KOPT-K1 (cell line): ENCODE results near the gene RAC2.

Experiments used
- H3K27ac ChIP-seq: fragments of 200-600 bp; sonication (generic); 2 replicates; pipeline ENCODE4 v1.5.1; 2016; ENCODE audit warnings: antibody characterized with exemption, mild to moderate bottlenecking, low read depth, low read length; ENCODE audit not compliant: poor library complexity, severe bottlenecking
- H3K36me3 ChIP-seq: fragments of 200-600 bp; sonication (generic); 2 replicates; pipeline ENCODE4 v1.5.1; 2017; ENCODE audit warnings: antibody characterized with exemption, mild to moderate bottlenecking, low read length, moderate library complexity; ENCODE audit not compliant: insufficient read depth
- H3K9me3 ChIP-seq: fragments of 200-600 bp; sonication (generic); 2 replicates; pipeline ENCODE4 v1.5.1; 2017; ENCODE audit warnings: antibody characterized with exemption, low read length, mild to moderate bottlenecking; ENCODE audit not compliant: insufficient read depth, poor library complexity, severe bottlenecking

The RAC2 gene

DNA sequence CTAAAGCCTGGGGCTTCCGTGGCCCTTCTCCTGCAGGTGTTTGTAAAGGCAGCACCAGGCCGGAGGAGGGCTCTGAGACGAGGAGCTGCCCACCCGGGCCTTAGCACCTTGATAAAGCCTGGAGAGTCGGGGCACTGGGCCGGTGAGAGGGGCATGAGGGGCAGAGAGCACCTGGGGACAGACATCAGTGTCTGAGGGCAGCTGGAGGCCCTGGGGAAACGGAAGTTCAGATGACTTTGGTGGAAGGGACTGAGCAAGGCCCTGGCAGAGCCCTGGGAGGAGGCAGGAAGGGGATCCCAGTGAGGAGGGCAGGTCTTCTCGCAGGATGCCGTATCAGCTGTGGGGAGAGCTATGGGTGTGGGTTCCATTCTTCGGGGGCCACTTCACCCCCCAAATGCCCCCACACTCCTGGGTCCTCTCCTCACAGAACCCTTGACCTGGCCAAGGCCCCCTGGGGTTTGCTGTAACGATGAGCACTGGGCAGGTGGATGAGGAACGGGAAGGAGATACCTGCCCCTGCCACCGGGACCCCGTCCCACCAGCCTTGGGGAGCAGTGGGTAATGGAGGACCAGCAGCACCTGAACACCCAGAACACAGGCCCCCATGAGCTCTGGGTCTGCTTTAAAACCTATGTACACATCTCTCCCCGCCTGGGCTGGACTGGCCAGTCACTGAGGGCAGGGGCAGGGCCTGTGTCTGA lies 63.4 kb downstream of the RAC2 start:
- H3K36me3 ChIP-seq: no peaks in the 10 kb centered on the region
- H3K9me3 ChIP-seq: no peaks in the 10 kb centered on the region

DNA sequence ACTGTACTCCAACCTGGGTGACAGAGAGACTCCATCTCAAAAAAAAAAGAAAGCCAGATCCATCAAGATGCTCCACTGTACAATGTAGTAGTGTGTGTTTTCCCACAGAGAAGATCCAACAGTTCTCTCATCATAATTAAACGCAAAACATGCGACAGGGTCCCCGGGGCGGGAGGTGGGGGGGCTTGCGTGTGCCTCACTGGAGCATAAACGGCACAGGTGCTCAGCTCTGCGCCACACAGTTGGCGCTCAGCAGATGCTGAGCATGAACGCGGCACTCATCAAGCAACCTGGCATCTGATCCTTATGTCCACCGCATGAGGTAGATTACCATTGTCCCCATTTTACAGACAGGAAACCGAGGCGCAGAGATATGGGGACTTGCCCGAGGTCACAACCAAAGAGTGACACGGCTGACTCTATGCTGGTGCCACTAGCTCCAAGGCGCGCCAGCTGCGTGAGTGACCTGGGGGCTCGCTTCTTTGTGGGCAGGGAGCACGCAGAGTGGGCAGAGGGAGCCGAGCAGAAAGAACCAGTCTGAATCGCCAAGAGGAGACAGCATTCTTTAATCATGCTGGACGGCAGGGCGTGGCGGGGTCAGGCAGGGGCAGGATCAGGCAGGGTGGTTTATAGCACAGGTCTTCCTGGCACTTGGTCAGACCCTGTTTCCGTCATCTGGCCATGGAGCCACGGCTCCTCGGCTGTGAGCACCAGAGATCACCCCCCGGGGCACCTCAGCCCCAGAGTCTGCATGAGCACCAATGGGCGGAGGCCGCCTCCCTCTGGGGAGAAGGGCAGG lies 64.2 kb downstream of the RAC2 start:
- no peaks in the 10 kb centered on the region for H3K9me3 ChIP-seq
- H3K27ac ChIP-seq: no peak overlapping the region
- H3K36me3 ChIP-seq: no peaks in the 10 kb centered on the region

More for the DNA sequence above, 63.4 kb downstream of the RAC2 start:
- H3K27ac ChIP-seq: no peak overlapping the region

DNA sequence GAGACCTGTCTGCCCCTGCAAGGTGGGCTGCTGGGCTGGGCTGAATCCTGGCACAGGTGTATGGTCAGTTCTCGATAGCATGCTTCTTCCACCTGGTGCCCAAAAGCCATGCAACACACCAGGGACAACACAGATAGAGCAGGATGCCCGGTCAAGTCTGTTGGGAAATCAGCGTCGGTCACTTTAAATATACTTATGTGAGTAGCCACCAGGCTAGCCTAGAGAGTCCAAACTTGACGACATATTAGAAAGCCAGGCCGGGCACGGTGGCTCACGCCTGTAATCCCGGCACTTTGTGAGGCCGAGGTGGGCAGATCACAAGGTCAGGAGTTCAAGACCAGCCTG lies 65.0 kb downstream of the RAC2 start:
- no peaks in the 10 kb centered on the region for H3K9me3 ChIP-seq
- no peak overlapping the region for H3K27ac ChIP-seq
- no peaks in the 10 kb centered on the region for H3K36me3 ChIP-seq

DNA sequence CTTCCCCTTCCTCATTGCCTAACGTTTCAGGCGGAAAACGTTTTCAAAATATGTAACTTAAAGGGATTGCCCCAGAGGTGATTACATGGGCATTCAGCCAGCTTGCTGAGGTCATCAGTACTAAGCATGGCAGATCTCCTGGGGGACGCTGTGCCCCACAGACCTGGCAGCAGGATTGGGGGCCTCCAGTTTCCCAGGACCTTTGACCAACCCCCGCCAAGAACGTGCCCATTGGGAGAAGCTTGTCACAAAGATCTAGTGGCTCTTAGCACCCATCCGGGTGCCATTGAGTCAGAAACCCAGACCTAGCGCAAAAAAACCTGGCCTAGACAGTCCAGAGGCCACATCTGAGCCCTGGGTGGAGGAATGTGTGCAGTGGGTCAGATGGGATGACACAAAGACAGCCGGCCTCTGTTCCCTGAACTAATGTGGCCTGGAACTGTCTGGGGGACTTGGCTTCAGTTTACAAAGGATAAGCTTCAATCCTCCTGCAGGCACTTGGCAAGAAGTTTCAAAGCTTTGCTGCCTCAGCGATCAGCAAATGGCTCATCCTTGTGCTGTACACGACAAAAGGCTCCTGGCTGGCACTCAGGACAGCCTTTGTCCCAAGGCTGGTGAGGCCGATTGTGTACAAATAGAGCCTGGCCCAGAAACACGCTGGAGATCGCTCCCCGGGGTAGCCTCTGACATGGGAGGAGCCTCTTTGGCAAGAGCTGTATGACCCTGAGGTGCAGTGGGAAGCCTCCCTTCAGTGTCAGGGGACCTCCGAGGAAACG lies 65.5 kb downstream of the RAC2 start:
- Histone ChIP-seq H3K27ac (no peak overlapping the region), H3K9me3 (no peaks in the 10 kb centered on the region)

DNA sequence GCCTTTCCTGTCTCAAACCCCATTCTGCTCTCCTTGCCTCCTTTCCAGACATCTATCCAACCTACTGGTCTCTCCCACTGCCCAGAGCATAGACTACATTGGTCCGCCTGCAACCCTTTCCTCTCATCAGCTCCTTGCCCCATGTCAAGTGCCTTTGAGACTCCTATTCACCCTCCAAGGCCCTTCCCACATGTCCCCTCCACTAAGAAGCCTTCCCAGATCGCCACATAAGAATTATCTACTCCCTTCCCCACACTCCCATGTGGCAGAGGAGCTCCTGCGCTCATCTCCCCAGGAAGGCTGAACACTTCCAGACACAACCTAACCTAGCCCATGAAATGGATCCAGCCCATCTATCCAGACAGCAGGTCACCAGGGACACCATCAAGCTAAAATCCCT lies 66.3 kb downstream of the RAC2 start:
- no peaks in the 10 kb centered on the region for H3K36me3 ChIP-seq
- no peaks in the 10 kb centered on the region for H3K9me3 ChIP-seq
- H3K27ac ChIP-seq: no peak overlapping the region

More for the DNA sequence above, 65.5 kb downstream of the RAC2 start:
- H3K36me3 ChIP-seq: no peaks in the 10 kb centered on the region

DNA sequence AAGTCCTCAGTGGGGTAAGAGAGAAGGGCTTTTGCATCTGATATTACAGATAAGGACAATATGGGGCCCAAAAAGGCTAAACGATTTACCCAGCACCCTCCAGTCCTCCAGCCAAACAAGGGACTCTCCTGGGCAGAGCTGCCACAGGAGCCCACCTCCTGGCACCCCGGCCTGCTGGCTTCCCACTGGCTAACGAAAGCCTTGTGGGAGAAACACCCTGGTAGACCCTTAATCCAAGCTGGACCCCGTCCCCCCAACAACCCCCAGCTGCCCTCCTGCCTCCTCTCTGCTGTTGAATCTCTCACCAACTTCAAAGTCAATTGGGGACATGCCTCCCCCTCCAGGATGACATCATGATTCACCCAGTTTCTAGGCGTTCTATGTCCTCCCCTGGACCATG lies 66.8 kb downstream of the RAC2 start:
- no peaks in the 10 kb centered on the region for H3K36me3 ChIP-seq
- no peak overlapping the region for H3K27ac ChIP-seq
- no peaks in the 10 kb centered on the region for H3K9me3 ChIP-seq

DNA sequence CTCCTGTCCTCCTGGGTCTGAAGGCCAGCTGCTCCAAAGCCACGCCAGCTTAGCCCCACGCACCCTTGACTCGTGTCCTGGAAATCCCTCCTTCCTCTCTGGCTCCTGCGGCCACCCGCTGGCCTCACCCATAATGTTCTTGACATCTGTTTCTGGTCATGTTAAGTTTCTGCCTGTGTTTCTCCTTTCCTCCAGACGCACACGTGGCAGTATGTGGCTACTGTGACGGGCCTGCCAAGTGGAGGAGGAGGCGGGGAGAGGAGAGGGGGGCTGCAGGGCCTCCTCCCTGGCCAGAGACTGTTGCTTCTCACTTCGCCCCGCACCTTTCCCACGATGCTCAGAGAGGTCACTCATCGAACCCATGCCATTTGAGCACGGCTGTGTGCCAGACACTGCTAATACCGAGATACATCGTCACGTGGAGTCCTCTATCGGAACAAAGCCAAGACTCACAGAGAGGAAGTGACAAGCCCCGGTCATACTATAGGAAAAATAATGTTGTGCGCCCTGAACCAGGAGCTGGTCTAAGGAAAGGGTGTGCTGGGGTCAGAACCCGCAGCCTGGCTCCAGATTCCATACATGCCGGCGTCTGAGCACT lies 67.5 kb downstream of the RAC2 start:
- Histone ChIP-seq H3K36me3 (no peaks in the 10 kb centered on the region), H3K9me3 (no peaks in the 10 kb centered on the region), H3K27ac (no peak overlapping the region)

DNA sequence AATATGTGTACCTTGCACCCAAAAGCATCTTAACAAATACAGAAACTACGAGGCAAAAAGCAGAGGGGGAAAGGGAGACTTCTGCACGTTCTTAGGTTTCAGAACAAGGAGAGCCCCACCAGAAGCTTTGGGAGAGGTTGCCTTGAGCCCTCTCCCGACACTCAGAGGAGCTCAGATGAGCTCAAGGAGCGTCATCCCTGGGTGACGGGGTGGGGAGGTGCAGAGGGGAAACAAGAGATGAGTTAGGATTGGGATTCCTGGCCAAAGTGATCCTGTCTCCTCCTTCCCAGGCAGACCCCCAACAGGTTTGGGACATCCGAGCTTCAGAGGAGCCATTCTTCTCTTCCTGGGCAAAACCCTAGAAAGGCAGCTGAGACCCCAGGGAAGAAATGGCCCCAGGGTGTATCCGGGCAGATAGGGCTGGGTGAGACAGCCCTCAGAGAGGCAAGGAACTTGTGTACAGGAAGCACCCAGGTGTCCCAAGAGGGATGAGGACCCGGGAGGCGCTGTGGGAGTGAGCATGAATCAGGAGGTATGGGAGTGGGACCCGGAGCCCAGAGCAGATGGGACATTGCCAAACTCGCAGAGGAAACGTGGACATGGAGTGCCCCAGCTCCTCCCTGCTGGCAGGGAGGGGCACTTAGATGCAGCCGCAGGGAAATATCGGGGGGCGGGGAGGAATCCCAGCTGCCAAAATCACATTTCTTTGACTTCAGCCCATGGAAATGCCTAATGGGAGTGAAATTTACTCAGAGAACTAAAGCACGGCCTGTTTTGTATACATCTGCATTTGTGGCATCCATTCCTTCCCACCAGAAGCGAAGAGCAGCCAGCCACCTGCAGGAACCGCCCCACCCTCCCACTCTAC lies 68.4 kb downstream of the RAC2 start:
- no peaks in the 10 kb centered on the region for H3K36me3 ChIP-seq
- H3K27ac ChIP-seq: no peak overlapping the region
- H3K9me3 ChIP-seq: no peaks in the 10 kb centered on the region
